ENCODE data around the gene ALOX5AP.

DNA sequence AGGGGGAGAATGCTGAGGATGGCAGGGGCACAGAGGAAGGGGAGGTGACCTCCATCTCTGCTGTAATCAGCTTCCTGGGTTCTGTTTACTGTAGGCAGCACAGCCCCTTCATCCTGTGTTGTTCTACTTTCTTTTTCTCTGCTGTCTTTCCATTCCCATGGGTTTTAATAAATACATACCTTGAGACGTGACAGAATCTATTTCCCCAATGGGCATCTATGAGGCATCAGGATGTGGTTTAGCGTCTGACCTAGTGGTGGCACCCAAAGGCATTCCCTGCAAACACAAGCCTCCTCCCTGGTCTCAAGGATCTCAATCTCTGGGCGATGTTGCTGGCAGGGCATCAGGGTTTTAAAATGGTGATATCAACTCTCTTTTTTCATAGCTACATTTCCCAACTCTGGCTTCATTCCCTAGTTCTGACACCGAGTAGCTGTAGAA is 60.8 kb downstream of the ALOX5AP start:
- TF ChIP-seq, protein P1, sequence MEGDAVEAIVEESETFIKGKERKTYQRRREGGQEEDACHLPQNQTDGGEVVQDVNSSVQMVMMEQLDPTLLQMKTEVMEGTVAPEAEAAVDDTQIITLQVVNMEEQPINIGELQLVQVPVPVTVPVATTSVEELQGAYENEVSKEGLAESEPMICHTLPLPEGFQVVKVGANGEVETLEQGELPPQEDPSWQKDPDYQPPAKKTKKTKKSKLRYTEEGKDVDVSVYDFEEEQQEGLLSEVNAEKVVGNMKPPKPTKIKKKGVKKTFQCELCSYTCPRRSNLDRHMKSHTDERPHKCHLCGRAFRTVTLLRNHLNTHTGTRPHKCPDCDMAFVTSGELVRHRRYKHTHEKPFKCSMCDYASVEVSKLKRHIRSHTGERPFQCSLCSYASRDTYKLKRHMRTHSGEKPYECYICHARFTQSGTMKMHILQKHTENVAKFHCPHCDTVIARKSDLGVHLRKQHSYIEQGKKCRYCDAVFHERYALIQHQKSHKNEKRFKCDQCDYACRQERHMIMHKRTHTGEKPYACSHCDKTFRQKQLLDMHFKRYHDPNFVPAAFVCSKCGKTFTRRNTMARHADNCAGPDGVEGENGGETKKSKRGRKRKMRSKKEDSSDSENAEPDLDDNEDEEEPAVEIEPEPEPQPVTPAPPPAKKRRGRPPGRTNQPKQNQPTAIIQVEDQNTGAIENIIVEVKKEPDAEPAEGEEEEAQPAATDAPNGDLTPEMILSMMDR (IDR thresholded peaks at IDR 0.05; ENCODE audit: low read depth, low read length): peak; percentile 18
- no peak for TF ChIP-seq POLR2A (IDR thresholded peaks at IDR 0.05; ENCODE audit: extremely low read depth, insufficient read length)
- TF ChIP-seq, protein P2, sequence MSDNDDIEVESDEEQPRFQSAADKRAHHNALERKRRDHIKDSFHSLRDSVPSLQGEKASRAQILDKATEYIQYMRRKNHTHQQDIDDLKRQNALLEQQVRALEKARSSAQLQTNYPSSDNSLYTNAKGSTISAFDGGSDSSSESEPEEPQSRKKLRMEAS (IDR thresholded peaks at IDR 0.05; ENCODE audit: low read depth, low read length): no peak
- TF ChIP-seq MYC (IDR thresholded peaks at IDR 0.05; ENCODE audit: low read depth, low read length): no peak

Data from NB4 (cell line).